ENCODE data around the gene KLF9. TPM values are rescaled to one million over a fixed set of nuclear protein-coding genes. Genes with fewer than 3 reads are reported as not detected.

KLF9 gene
- polyA plus RNA-seq, 3 donors = 7.0 to 10.1 (median 9.8) TPM

GRCh38 chr9:70435948-70436347, 21.5 kb upstream of the KLF9 start:
- no peak for DNase-seq (ENCODE audit: extremely low read depth in 1 of 11, low read depth in 9 of 11, low spot score in 4 of 11)

DNA sequence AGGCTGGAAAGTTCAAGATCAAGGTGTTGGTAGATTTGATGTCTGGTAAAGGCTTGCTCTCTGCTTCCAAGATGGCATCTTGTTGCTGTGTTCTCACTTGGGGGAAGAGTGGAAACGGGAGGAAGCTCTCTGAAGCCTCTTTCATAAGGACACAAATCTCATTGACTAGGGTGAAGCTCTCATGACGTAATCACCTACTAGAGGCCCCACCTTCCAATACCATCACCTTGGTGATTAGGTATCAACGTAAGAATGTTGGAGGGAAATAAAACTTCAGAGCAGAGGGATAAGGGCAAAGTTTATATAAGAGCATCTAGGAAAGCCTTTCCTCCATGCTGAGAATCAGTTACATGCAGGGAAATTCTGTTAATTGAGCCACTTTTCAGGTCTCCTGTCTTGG, 15.4 kb upstream of the KLF9 start:
- no peak for DNase-seq (ENCODE audit: extremely low read depth in 1 of 11, low read depth in 9 of 11, low spot score in 4 of 11)

DNA sequence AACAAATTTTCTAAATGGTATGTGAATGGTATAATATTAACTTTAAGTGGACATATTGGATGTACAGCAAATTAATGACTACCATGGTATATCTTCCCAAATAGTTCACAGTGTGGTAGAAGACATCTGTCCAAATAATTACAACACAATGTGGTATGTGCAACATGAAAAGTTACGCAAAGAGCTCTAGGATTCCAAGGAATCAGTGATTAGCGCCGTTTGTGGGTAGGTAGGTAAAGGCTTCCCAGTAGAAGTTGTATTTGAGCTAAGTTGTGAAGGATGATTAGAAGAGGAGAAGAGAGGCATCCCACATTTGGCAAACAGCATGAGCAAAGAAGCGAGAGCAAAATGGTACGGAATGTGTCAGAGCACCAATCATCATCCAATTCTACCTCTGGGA, 14.3 kb upstream of the KLF9 start:
- no peak for DNase-seq (ENCODE audit: extremely low read depth in 1 of 11, low read depth in 9 of 11, low spot score in 4 of 11)

DNA sequence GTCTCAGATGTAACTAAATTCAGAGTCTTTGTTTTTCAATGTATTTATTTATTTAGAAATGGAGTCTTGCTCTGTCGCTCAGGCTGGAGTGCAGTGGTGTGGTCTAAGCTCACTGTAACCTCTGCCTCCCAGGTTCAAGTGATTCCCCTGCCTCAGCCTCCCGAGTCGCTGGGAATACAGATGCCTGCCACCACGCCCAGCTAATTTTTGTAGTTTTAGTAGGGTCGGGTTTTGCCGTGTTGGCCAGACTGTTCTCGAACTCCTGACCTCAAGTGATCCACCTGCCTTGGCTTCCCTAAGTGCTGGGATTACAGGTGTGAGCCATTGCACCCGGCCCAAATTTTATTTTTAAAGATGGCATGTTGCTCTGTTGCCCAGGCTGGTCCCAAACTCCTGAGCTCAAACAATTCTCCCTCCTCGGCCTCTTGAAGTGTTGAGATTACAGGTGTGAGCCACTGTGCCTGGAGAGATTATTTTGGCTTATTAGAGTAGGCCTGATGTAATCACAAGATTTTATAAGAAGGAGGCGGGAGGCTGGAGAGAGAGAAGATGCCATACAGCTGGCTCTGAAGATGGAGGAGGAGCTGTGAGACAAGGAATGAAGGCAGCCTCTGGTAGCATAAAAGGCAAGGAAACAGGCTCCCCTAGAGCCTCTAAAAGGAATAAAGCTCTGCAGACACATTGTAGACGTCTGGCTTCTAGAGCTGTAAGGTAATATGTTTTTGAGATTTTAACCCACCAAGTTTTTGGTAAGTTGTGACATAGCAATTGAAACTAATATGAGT, 12.9 kb upstream of the KLF9 start:
- no peak for DNase-seq (ENCODE audit: extremely low read depth in 1 of 11, low read depth in 9 of 11, low spot score in 4 of 11)

DNA sequence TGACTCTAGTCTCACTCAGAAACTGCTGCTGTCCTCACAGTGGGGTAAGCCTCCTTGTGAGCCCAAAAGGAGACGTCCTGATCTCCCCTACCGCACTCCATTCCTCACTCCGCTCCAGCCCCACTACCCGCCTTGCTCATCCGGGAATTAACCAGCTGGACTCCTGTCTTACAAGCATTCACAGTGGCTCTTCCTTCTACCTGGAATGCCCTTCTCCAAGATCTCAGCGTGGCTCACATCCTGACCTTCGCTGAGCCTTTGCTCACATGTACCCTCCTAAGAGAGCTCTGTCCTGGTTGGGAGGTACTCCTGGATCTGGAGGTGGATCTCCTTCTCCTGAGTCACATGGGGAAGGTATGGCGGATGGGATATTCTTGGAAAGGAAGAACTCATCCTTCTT, 10.7 kb upstream of the KLF9 start:
- DNase-seq (ENCODE audit: extremely low read depth in 1 of 11, low read depth in 9 of 11, low spot score in 4 of 11) = no peak

DNA sequence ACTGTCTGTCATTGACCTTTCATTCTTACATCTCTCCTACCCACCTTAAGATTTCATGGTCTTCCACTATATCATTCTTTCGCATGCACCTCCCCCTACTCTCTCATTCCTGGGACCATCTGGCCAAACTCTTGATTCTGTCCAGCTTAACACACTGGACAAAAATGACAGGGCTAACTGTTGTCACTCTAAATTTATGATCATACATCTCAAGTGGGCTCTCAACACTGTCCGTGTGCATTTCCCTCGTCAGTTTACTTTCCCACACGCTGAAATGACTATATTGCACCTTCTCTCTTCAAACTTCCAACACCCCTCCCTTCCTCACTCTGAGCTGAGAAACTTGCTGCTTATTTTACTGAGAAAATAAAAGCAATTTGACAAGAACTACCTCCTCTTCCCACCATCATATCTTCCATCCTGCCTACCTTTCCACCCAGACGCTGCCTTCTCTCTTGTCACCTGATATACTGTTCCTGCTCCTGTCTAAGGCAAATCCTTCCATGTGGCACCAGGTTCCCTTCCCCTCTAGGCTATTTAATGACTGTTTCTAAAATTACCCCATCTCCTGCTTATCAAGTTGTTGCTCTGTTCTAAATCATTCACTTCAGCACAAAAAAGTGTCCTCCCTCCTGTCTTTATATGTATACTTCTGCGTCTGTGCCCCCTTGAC, 8.1 kb upstream of the KLF9 start:
- DNase-seq (ENCODE audit: extremely low read depth in 1 of 11, low read depth in 9 of 11, low spot score in 4 of 11) = no peak

GRCh38 chr9:70421272-70422180, 7.1 kb upstream of the KLF9 start:
- DNase-seq (ENCODE audit: extremely low read depth in 1 of 11, low read depth in 9 of 11, low spot score in 4 of 11) = no peak

- peak in 7 of 11 donors; percentile 65 to 84 (median 73) for DNase-seq (ENCODE audit: extremely low read depth in 1 of 11, low read depth in 9 of 11, low spot score in 4 of 11)
These were observed 6.2 kb upstream of the KLF9 start for GRCh38 chr9:70420441-70421271.

DNA sequence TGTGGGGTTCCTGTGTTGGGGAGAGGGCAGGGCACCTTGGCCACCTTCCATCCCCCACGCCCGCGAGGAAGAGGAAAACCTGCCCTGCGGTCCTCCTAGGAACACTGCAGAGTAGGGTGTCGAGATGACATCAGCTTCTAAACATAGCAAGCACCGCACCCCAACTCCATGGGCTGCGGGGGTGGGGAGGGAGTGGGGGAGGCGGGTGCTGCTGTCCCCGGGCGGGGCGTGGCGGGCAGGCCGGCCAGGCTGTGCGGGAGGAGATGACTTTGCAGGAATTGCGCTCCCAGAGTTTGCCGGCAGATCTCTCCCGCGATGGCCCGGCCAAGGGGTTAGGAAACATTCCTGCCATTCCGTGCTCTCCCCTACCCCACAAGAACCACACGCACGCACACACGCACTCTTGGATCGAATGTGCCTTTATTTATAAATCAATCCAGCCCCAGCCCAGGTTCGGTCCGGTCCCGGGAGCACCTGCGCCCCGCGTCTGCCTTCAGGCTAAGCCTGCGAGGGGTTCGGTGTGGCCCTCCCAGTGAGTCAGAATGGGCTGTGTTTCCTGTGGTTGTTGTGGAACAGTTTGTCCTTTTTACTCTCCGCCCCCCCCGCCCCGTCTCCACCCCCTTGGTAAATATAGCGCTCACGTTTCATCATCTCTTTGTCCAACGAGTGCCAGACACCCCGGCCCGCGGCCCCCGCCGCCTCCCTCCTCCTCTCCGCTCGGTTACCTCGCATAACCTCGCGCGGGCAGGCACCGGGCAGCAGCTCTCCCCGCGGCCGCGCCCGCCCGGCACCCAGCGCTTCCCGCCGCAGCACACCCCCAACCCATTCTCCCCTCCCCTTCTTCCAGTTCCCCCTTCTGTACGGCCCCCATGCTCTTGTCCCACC, 5.3 kb upstream of the KLF9 start:
- peak in 6 of 11 donors; percentile 64 to 75 (median 66) for DNase-seq (ENCODE audit: extremely low read depth in 1 of 11, low read depth in 9 of 11, low spot score in 4 of 11)

DNA sequence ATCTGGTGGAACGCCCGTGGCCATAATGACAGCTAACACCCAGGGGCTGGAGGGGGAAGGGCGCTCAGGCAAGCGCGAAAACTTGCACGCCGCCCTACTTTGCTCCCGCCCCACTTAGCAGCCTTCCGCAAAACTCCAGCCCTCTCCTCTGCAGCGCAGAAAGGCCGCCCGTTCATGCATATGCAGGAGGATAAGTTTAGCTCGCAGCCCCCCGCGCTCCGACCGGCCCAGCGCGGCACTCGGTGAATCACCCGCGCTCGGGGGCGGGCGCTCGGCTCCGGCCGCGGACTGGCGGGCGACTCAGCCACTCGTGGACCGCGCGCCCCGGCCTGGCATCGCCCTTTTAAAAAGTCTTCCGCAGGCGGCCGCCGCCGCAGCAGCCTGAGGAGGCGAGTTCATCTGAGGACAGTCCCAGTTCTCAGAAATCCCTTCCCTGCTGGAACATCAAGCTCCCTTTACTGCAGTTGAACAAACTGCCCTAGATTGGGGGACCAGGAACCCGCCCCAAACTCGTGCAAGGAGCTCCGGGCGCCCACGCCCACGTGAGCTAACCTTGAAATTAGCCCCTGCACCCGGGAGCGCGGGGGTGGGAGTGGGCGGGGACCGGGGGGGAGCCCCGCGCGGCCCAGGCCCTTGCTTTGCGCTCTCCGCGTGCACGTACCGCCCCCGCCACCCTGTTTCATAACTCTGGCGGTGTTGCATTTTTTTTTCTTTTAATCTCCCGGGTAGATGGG, 4.5 kb upstream of the KLF9 start:
- peak in 9 of 11 donors; percentile 74 to 88 (median 82) for DNase-seq (ENCODE audit: extremely low read depth in 1 of 11, low read depth in 9 of 11, low spot score in 4 of 11)

DNA sequence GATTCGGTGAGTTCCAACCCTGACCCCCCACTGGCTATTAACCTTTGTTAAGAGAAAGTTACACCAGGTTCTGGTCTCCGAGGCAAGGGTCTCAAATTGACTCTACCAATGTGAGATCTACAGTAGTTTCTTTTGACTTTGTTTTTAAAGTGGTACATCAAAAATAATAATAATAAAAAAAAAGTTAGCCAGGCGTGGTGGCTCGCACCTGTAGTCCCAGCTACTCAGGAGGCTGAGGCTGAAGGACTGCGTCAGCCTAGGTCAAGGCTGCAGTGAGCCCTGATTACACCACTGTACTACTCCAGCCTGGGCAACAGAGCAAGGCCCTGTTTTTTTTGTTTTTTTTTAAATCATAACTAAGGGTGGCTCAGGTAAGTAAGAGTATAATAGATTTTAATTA, 1.0 kb upstream of the KLF9 start:
- DNase-seq (ENCODE audit: extremely low read depth in 1 of 11, low read depth in 9 of 11, low spot score in 4 of 11) = no peak

DNA sequence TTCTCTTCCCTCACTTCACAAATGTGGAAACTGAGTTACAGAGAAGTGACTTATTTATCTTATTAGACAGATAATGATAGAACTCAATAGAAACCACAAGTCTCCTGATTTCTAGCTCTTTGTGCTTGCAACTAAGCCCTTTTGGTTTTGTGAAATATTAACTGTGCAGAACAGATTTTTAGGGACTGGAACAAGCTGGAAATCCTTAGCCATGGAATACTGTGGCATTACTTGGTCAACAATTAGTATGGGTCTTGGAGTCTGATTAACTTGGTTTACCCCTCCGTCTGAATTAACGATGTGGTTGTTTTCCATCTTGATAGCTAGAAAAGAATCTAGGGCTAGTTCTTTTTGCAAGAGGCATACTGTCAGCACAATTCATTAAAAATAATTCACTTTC, 584 bp upstream of the KLF9 start:
- no peak for DNase-seq (ENCODE audit: extremely low read depth in 1 of 11, low read depth in 9 of 11, low spot score in 4 of 11)

GRCh38 chr9:70413464-70413798, 1.0 kb downstream of the KLF9 start:
- peak in 2 of 11 donors; percentile 39 to 53 for DNase-seq (ENCODE audit: extremely low read depth in 1 of 11, low read depth in 9 of 11, low spot score in 4 of 11)

- peak in 4 of 11 donors; percentile 59 to 68 (median 63) for DNase-seq (ENCODE audit: extremely low read depth in 1 of 11, low read depth in 9 of 11, low spot score in 4 of 11)
These were observed 1.5 kb downstream of the KLF9 start for GRCh38 chr9:70412832-70413463.

DNA sequence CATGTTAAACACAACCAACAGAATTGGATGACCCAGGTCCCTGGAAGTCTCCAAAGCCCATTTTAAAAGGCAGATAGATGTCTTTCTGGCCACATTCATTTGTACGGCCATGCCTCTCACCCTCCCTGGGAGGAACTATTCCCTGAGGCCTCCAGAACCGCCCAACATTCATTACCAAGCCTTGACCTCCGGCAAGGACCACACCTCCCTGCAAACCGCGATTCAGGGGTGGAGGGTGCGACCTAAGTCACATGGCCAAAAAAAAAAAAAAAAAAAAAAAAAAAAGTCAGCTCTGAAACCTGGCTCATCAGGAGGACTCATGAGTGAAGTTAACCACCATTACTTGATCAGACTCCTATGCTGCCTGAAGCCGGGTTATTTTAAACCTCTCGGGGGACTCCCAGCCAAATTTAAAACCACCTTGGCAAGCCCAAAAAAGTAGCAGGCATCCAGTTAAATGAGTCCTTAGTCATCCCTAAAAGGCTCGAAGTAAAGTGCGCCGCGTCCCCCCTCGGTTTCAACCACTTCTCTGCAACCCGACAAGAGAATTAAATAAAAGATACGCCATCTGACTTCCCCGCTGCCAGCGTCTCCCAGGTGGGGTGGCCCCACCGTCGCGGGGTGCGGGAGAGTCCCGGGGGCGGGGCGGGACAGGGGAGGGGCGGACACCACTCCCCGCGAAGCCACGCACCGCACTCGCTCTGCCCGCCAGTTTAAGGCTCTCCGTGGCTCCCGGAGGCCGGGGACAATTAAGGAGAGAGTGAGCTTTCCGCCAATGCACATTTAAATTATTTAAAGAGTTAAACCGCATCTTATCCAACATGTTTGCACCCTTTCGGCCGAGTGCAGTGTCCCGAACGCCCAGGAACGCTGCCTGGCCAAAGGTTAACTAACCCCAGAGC, 2.3 kb downstream of the KLF9 start:
- no peak for DNase-seq (ENCODE audit: extremely low read depth in 1 of 11, low read depth in 9 of 11, low spot score in 4 of 11)
